ENCODE measurements around the gene ZNF668. TPM values are rescaled to one million over a fixed set of nuclear protein-coding genes. Genes with fewer than 3 reads are reported as not detected.

ZNF668 gene
- total and polyA plus RNA-seq, 2 of the 13 experiments (the other 11 are each of a cell fraction or from before 2014, with no cell fraction given): 3.8 to 9.8 TPM

GRCh38 chr16:31073142-31073969 is 684 bp downstream of the ZNF668 start (continued):
- no peak for TF ChIP-seq GZF1 (CRISPR knock-in tag; IDR thresholded peaks at IDR 0.05)
- TF ChIP-seq ZNF713 (CRISPR knock-in tag; IDR thresholded peaks at IDR 0.05): no peak
- peak; percentile 99 for TF ChIP-seq HBP1 (CRISPR knock-in tag; IDR thresholded peaks at IDR 0.05; ENCODE audit: low read depth)
- peak; percentile 17; the same call in 1 of the 2 replicates for TF ChIP-seq ZBTB14 (CRISPR knock-in tag; IDR thresholded peaks at IDR 0.05)
- TF ChIP-seq ZNF331 (CRISPR knock-in tag; IDR thresholded peaks at IDR 0.05): peak; percentile 49; the same call in 1 of the 2 replicates
- TF ChIP-seq JUND (CRISPR knock-in tag; IDR thresholded peaks at IDR 0.05): peak; percentile 35; the same call in 1 of the 2 replicates
- no peak for TF ChIP-seq SETDB1 (CRISPR knock-in tag; IDR thresholded peaks at IDR 0.05; ENCODE audit: borderline replicate concordance)
- TF ChIP-seq ZNF232 (CRISPR knock-in tag; IDR thresholded peaks at IDR 0.05; ENCODE audit: borderline replicate concordance): peak; percentile 82; the same call in 1 of the 2 replicates
- no peak; the same call in 1 of the 2 replicates for TF ChIP-seq THAP11 (CRISPR knock-in tag; IDR thresholded peaks at IDR 0.05)
- TF ChIP-seq GATAD1 (CRISPR knock-in tag; IDR thresholded peaks at IDR 0.05): no peak
- TF ChIP-seq ZNF430 (CRISPR knock-in tag; IDR thresholded peaks at IDR 0.05): peak; percentile 13; the same call in 1 of the 2 replicates
- TF ChIP-seq ZUFSP (CRISPR knock-in tag; IDR thresholded peaks at IDR 0.05; ENCODE audit: borderline replicate concordance): no peak
- TF ChIP-seq KDM4B (CRISPR knock-in tag; IDR thresholded peaks at IDR 0.05): peak; percentile 76; the same call in 1 of the 2 replicates
- peak; percentile 78; the same call in 1 of the 2 replicates for TF ChIP-seq KDM1A (CRISPR knock-in tag; IDR thresholded peaks at IDR 0.05)
- peak; percentile 72 for TF ChIP-seq ETV5 (CRISPR knock-in tag; IDR thresholded peaks at IDR 0.05; ENCODE audit: borderline replicate concordance)
- no peak for TF ChIP-seq ZNF644 (CRISPR knock-in tag; IDR thresholded peaks at IDR 0.05; ENCODE audit: low read depth)
- no peak for TF ChIP-seq PRPF4 (IDR thresholded peaks at IDR 0.05; ENCODE audit: low read depth, low read length, poor library complexity, severe bottlenecking)

All from HepG2 (cell line).